A549 treated with dexamethasone at 1 μM for 4 hours (cell line): Measurements from ENCODE around the gene WAPL. TPM values are rescaled to one million over a fixed set of nuclear protein-coding genes. Genes with fewer than 3 reads are reported as not detected.

Experiments
- total RNA-seq: library from RNA; stranded (reverse); fragments of 200-300 nt; extraction: Qiagen RNA extraction; gene quantifications from 5 replicates; pipeline ENCODE4 v1.2.3, GENCODE V29; 2022

Gene WAPL
- total RNA-seq = 14.3 to 18.8 TPM (median 16.5 TPM) in 5 replicates

GRCh38 chr10:86521678-86522509 lies at the start of gene WAPL:
TSS of gene WAPL (minus strand) at chr10:86521792. CDS start at chr10:86518069, 3,723 bp downstream.

Other genes starting within 250 kb of the WAPL start
- gene GRID1, start 155.0 kb downstream of the WAPL start, total RNA-seq = 0.18 to 0.26 TPM (median 0.25 TPM) in 5 replicates
- gene OPN4, start 132.8 kb upstream of the WAPL start, total RNA-seq = 0.04 TPM in 1 of 5 replicates, not detected in the others
- 0.12 to 0.29 TPM (median 0.18 TPM) in 5 replicates for gene LDB3, start 146.7 kb upstream of the WAPL start, total RNA-seq
- gene BMPR1A, start 234.8 kb upstream of the WAPL start, total RNA-seq = 18.9 to 30.9 TPM (median 29.2 TPM) in 5 replicates